Measurements from ENCODE around the gene PIGB.
"Not testable (repeated sequence)": the region's sequence is repeated elsewhere in the genome, so short reads cannot be mapped to it uniquely, and the experiment has no call there.

The PIGB gene

GRCh38 chr15:55383687-55384086 lies 64.7 kb downstream of the PIGB start:
- DNase-seq = no peak

DNA sequence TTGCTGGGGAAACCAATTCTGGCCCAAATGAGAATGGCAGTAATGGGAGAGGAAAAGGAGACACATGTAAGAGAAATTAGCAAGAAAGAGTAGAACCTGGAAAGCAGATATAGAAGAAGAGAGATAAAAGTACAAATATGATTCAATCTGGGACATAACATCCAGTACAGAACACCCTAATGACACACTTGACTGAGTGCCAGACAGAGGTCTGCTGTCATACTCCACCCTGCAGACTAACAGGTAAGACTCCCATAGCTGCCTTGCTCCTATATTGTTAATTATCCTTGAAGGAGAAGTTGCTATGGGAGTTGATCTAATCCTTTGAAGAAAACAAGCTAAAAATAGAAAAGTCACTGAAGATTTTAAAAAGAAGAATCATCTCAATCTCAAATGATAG lies 68.0 kb downstream of the PIGB start:
- no peak for DNase-seq

- no peak for DNase-seq
These were observed 70.2 kb downstream of the PIGB start for GRCh38 chr15:55389264-55389607.

DNA sequence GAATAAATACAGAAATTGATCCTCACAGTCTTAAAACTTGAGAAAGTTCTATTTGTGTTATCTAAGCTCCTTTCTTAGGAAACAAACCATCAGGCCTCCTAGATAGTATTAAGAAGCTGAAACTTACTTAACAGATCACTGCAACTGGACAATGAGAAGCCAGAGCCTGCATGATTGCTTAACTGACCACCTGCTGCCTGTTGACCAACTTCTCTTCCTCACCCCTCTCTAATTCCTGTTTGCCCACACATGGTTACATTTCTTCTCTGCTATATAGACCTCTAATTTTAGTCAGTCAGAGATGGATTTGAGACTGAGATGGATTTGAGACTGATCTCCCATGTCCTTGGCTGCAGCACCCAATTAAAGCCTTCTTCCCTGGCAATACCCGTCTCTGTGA lies 75.7 kb downstream of the PIGB start:
- DNase-seq = no peak

DNA sequence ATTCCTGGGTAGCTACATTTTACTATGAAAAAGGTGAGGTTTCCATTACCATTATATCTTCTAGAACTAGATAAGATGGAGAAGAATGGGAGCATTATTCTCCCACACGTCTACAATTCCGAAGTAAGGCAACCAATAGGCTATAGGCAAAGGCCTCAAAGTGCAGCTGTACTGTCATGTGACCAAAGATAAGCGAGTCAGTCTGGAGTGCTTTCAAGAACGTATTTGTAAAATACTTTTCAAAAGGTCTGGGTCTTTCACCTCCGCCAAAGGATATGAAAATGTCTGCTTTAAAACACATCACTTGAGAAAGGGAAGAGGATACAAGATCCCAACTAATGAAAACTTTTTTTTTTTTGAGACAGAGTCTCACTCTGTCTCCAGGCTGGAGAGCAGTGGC lies 79.2 kb downstream of the PIGB start:
- no peak for DNase-seq

DNA sequence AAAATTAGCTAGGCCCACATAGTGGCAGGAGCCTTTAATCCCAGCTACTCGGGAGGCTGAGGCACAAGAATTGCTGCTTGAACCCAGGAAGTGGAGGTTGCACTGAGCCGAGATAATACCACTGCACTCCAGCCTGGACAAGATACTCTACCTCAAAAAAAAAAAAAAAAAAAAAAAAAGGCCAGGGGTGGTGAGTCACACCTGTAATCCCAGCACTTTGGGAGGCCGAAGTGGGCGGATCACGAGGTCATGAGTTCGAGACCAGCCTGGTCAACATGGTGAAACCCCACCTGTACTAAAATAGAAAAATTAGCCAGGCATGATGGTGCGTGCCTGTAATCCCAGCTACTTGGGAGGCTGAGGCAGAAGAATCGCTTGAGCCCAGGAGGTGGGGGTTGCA lies 81.0 kb downstream of the PIGB start:
- not testable (repeated sequence) for DNase-seq

GRCh38 chr15:55401786-55402246 lies 82.8 kb downstream of the PIGB start:
- DNase-seq = no peak

DNA sequence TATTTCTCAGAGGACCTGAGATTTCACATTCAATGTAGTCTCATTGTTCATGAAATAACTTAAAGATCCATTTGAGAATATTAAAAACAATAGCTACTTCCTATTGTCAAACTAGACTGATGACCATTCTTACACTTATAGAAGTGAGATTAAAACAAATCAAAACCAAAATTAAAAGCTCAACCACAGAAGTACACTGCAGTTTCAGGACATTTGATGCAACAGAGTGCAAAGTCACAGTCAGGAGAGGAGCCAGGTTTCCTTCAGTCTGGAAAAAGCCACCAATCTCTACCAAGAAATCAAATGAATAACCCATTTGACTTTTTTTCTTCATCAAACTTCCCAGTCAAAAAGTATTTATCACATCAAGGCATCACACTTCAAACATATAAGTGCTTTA lies 83.7 kb downstream of the PIGB start:
- DNase-seq = no peak

- no peak for DNase-seq
These were observed 84.5 kb downstream of the PIGB start for GRCh38 chr15:55403531-55403930.
